ENCODE measurements around the gene L3MBTL4.
"Not testable (repeated sequence)": the region's sequence is repeated elsewhere in the genome, so short reads cannot be mapped to it uniquely, and the experiment has no call there.

L3MBTL4 gene

GRCh38 chr18:6185782-6186181, 228.9 kb downstream of the L3MBTL4 start:
- DNase-seq (ENCODE audit: low read depth): not testable (repeated sequence)

DNA sequence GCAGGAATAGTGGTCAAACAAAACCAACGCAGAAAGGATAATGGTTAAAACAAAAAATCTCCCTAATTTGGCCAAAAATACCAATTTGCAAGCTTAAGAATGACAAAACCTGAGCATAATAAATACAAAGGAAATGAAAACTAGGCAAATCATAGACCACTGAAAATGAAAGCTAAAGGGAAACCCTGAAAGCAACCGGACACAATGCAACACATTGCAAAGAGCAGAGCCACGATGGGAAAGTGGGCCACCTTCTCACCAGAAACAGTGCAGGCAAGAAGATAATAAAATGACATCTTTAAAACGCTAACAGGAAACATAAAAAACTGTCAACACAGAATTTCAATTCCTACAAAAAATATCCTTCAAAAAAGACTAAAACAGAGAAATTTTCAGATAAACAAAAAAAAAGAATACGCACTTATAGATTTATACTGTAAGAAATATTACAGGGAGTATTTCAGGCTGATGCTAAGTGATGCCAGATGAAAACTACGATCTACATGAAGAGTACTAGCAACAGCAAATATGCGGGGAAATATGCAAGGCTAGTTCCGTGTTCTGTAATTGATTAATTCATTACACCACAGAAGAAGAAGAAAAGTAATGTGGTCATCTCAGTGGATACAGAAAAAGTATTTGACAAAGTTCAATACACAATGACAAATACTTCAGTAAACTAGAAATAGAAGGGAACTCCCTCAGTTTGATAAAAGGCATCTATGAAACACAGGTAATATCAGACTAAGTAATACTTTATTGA, 239.5 kb downstream of the L3MBTL4 start:
- no peak for DNase-seq (ENCODE audit: low read depth)

DNA sequence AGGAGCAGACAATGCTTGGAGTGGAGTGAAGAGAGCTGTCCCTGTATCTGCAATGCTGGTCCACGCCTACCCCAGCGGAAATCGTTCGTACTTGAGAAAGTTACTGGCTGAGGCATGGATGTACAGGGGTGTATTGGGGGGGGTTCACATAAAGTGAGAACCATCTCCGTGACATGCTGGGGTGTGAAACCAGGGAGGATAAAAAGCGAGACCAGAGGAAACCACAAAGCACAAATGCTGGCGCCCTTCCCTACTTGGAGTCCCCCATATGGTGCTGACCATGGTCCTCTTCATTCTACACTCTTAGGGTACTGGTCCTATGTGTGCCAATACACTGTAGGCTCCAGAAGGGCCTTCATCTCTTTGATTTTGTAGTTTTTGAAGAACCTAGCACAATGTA, 244.1 kb downstream of the L3MBTL4 start:
- DNase-seq (ENCODE audit: low read depth): no peak

GRCh38 chr18:6161549-6161948, 253.2 kb downstream of the L3MBTL4 start:
- no peak for DNase-seq (ENCODE audit: low read depth)

GRCh38 chr18:6159426-6159825, 255.3 kb downstream of the L3MBTL4 start:
- no peak for DNase-seq (ENCODE audit: low read depth)

DNA sequence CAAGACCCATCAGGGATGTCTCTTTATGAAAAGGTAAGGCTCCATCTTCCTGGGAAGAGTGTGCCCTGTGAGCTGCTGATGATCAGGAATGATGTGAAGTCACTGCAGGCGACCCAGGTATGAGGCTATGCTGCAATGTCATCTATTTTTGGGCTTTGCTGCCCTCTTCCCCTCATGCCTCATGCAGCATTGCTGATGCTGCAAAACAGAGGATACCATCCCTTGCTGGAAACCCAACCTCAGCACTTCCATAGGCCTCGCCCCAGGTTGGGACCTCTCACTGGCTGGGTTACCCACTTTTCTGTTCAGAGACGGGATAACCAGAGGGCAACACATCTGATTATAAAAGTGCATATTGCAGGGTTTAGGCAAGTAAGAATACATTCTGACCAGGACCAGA, 255.8 kb downstream of the L3MBTL4 start:
- no peak for DNase-seq (ENCODE audit: low read depth)

GRCh38 chr18:6156446-6156845, 258.3 kb downstream of the L3MBTL4 start:
- DNase-seq (ENCODE audit: low read depth): no peak

- DNase-seq (ENCODE audit: low read depth): no peak
Measured at GRCh38 chr18:6155707-6156106, 259.0 kb downstream of the L3MBTL4 start.

- DNase-seq (ENCODE audit: low read depth): no peak
Measured at GRCh38 chr18:6150430-6150829, 264.3 kb downstream of the L3MBTL4 start.

DNA sequence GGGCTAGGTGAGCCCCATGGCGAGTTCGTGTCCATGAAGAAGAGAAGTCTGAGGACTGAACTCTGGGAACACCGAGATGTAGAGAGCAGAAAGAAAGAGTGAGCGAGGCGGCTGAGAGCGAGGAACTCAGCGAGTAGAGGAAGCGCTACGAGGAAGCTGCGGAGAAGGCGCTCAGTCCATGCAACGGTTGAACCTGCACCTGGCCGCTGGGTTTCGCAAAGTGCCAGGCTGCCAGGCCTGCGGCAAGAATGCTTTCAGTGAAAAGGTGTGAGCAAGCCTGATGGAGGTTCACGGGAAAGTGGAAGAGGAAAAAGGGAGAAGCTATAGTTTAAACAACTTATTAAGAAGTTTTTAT, 268.4 kb downstream of the L3MBTL4 start:
- no peak for DNase-seq (ENCODE audit: low read depth)

- no peak for DNase-seq (ENCODE audit: low read depth)
Measured at GRCh38 chr18:6145645-6146306, 268.9 kb downstream of the L3MBTL4 start.

- DNase-seq (ENCODE audit: low read depth): no peak
Measured at GRCh38 chr18:6139007-6139406, 275.7 kb downstream of the L3MBTL4 start.

DNA sequence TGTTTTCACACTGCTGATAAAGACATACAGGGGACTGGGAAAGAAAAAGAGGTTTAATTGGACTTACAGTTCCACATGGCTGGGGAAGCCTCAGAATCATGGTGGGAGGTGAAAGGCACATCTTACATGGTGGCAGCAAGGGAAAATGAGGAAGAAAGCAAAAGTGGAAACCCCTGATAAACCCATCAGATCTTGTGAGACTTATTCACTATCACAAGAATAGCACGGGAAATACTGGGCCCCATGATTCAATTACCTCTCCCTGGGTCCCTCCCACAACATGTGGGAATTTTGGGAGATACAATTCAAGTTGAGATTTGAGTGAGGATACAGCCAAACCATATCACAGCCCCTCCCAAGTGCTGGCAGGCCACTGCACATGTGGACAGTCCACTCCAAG, 278.8 kb downstream of the L3MBTL4 start:
- DNase-seq (ENCODE audit: low read depth): not testable (repeated sequence)

GRCh38 chr18:6135029-6135428, 279.7 kb downstream of the L3MBTL4 start:
- not testable (repeated sequence) for DNase-seq (ENCODE audit: low read depth)

DNA sequence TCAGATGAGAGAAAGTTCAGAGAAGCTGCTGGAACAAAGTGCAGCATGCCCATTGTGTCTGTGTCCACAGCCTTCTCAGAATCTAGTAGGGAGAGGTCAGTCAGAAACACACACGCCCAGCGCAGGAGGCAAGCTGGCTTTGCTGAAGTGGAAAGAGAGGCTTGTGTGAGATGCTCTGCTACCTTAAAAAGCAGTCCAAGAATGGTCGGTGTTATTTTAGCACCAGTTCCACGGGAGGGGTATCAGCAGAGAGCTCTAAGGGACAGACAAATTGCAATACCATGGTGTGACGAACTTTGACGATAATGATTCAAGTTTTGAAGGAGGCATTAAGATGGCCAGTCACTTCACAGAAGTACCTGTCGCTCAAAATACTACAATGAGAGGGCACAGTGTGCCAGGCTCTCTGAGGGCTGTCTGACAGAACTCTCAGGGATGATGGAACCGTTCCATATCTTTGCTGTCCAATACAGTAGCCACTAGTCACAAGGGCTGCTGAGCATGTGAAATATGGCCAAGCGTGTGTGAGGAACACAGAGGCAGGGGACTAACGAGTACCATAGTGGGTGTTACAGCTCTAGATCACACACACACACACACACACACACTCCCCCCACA, 281.9 kb downstream of the L3MBTL4 start:
- DNase-seq (ENCODE audit: low read depth): no peak

GRCh38 chr18:6120820-6121279, 293.9 kb downstream of the L3MBTL4 start:
- no peak for DNase-seq (ENCODE audit: low read depth)

GRCh38 chr18:6119761-6120160, 294.9 kb downstream of the L3MBTL4 start:
- no peak for DNase-seq (ENCODE audit: low read depth)

DNA sequence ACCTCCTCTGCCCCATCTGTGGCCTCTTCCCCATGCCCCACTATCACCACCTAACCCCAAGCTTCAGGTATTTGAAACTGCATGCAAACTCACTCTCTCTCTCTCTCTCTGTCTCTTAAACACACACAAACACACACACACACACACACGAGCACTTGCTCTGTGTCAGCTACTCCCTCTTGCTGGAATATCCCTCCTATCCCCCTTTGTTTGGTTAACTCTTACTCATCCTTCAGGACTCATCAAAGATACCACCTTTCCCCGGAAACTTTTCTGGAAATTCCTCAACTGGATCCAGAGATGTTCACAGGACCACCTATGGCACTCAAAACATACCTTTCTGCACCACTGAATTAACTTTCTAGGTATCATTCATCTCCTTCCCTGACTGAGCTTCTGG, 296.6 kb downstream of the L3MBTL4 start:
- no peak for DNase-seq (ENCODE audit: low read depth)

- DNase-seq (ENCODE audit: low read depth): no peak
Measured at GRCh38 chr18:6115710-6116109, 299.0 kb downstream of the L3MBTL4 start.

- DNase-seq (ENCODE audit: low read depth): no peak
Measured at GRCh38 chr18:6113650-6114049, 301.1 kb downstream of the L3MBTL4 start.

- DNase-seq (ENCODE audit: low read depth): no peak
Measured at GRCh38 chr18:6111726-6112125, 303.0 kb downstream of the L3MBTL4 start.

DNA sequence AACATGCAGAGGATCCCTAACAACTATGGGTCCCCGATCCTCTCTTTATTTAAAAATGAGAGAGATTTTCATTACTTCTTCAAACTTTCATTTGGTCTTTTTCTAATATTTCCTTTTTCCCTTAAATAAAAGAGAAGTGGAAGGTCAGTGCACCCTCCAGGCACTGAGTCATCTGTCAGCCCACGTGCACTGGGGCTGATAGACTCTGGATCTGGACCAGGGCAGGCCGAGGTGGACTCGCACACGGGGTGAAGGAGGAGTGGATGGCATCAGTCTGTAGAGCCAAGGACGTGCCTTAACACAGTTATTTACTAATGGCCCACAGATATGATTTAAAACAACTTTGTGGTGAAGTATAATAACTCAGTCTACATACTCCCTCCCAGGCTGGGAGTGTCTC, 305.0 kb downstream of the L3MBTL4 start:
- no peak for DNase-seq (ENCODE audit: low read depth)

DNA sequence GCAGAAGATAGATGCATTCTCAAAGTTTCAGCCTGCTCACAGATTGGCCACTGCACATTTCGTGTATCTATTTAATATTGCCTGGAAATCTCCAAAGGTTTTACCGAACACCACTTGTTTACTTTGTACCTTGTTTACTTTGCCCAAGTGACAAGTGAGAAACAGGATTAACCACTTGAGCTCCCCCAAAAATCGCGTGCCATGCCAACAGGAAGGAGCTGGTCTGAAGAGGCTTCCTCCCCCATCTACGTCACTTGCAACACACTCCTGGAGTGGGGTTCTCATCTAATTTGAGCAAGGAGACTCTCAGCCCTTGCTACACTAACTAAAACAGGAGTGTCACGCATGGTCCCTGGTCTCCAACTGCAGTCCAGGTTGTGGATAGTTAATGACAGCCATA, 306.9 kb downstream of the L3MBTL4 start:
- no peak for DNase-seq (ENCODE audit: low read depth)

Data from T-helper 22 cell (primary cell).